AG10803 (cell line): ENCODE measurements around the gene IP6K3.

ENCODE experiments used
- DNase-seq: peaks from one replicate; pipeline ENCODE4 v3.0.0; 2010; ENCODE audit warnings: low read depth
- H3K4me3 ChIP-seq: 2 replicates; pipeline ENCODE4 v1.5.1; 2011; ENCODE audit warnings: mild to moderate bottlenecking, low read length, control low read depth
- CTCF ChIP-seq: conservative IDR thresholded peaks from 2 replicates; pipeline ENCODE4 v1.5.1; 2011; ENCODE audit warnings: mild to moderate bottlenecking, low read length, control low read depth, inconsistent platforms

Gene IP6K3

GRCh38 chr6:33761581-33761921 lies 14.8 kb upstream of the IP6K3 start:
- TF ChIP-seq CTCF = no peak
- no peak for DNase-seq
- H3K4me3 ChIP-seq = no peak overlapping the region

- no peak for DNase-seq
- no peak for TF ChIP-seq CTCF
- no peak overlapping the region for H3K4me3 ChIP-seq
Observed at GRCh38 chr6:33759887-33760629, 13.4 kb upstream of the IP6K3 start.

- no peak overlapping the region for H3K4me3 ChIP-seq
- no peak for TF ChIP-seq CTCF
- DNase-seq = no peak
Observed at GRCh38 chr6:33758815-33759216, 12.1 kb upstream of the IP6K3 start.

DNA sequence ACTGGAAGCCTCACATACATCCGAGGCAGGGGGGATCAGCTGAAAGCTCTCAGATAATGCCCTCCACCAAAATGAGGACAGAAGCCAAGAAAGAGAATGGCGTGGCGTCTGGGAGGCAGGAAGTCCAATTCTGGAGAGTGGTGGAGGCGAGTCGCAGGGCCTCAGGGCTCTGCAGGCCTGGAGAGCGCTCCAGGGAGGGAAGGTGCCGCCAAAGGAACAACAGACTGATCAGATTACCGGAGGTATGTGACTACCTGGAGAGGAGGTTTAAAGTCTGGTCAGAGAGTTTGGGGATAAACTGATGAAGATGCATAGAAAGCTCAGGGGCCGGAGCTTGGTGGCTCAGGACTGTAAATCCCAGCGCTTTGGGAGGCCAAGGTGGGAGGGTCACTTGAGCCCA lies 11.2 kb upstream of the IP6K3 start:
- no peak for DNase-seq
- H3K4me3 ChIP-seq = no peak overlapping the region
- no peak for TF ChIP-seq CTCF

DNA sequence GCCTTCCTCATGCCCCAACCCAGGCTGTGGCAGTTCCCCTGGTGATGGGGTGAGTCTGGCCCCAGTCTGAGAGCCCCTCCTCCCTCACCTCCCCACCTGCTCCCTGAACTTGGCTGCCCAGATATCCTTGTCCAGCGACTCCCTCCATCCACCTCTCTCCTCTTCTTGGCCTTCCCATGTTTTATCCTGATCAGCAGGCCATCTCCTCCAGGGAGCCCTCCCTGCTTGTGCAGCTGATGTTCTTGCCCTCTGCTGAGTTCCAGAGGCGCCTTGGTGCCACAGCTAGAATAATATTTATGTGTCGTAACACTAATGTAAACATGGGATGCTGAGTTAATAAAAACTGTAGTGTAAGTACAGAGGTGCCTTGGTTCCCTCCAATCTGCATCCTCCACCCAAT lies 10.4 kb upstream of the IP6K3 start:
- no peak for DNase-seq
- TF ChIP-seq CTCF = no peak
- H3K4me3 ChIP-seq = no peak overlapping the region

GRCh38 chr6:33756211-33756954 lies 9.7 kb upstream of the IP6K3 start:
- TF ChIP-seq CTCF = no peak
- no peak overlapping the region for H3K4me3 ChIP-seq
- no peak for DNase-seq
